ENCODE data around the gene UMODL1. TPM values are rescaled to one million over a fixed set of nuclear protein-coding genes. Genes with fewer than 3 reads are reported as not detected.

UMODL1 gene
- total and polyA plus RNA-seq, 2 donors (not counting 3 experiments of a cell fraction or from before 2014, with no cell fraction given) = not detected

DNA sequence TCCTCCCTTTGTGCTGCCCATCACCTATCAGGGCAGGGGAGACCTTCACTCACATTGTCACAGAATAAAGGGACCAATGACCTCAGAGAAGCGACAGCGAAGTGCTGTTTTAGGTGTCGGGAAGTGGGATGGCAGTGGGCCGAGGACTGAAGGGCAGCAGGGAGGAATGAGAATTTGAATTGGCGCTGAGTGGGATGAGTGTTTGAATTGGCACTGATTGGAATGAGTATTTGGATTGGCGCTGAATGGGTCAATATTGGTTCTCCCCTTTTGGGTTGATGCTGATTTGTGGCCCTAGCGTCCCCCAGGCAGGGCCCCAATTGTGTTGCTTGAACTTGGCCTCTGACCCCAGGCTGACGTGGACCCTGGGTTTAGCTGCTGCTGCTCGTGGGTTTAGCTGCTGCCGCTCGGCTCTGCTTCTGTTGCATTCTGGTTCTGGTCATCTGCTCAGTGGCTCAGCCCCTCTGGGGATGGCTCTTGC lies 12.4 kb upstream of the UMODL1 start:
- no peak for FAIRE-seq
- Histone ChIP-seq H3K27me3 (ENCODE audit: control insufficient read depth in 2 of 2, insufficient read depth in 2 of 2, low read length in 2 of 2) (peaks cover 0 to 2% of the 10 kb centered on the region in 2 experiments), H3K4me2 (ENCODE audit: insufficient read depth, low read length) (no peak overlapping the region), H3K9ac (replicated peaks; ENCODE audit: extremely low read depth, insufficient read depth, low read length) (no peak overlapping the region), H3K9me1 (replicated peaks; ENCODE audit: control insufficient read depth, extremely low read depth, insufficient read depth, low read length) (no peaks in the 10 kb centered on the region), H3K4me1 (ENCODE audit: control insufficient read depth, extremely low read depth, insufficient read depth, low read length) (peaks cover 23% of the 10 kb centered on the region), H3K4me3 (replicated peaks in 1 of 3; ENCODE audit: insufficient read depth in 1 of 3, low read depth in 1 of 3, low read length in 3 of 3) (no peak overlapping the region), H3K36me3 (ENCODE audit: control insufficient read depth in 2 of 2, extremely low read depth in 1 of 2, insufficient read depth in 2 of 2, low read length in 2 of 2) (no peaks in the 10 kb centered on the region), H4K20me1 (replicated peaks; ENCODE audit: control insufficient read depth, extremely low read depth, insufficient read depth, low read length) (no peaks in the 10 kb centered on the region), H3K9me3 (replicated peaks; ENCODE audit: control insufficient read depth, insufficient read depth, low read length) (no peaks in the 10 kb centered on the region), H2AFZ (ENCODE audit: low read depth, low read length) (no peak overlapping the region), H3K79me2 (ENCODE audit: control insufficient read depth, insufficient read depth, low read length) (no peaks in the 10 kb centered on the region), H3K27ac (ENCODE audit: insufficient read depth, low read depth, low read length) (no peak overlapping the region)
- BruUV-seq (replicated peaks) = no TSS peak
- dilution Hi-C loops (cut with MboI; ENCODE audit: extremely low pct_ligation_motif_present, low sequenced_read_pairs) = no loop called here
- no peak for DNase-seq (ENCODE audit: low read depth, low spot score)
- no peak for TF ChIP-seq JUN (IDR thresholded peaks at IDR 0.05; ENCODE audit: borderline replicate concordance, insufficient read depth, insufficient read length, low read depth)
- POLR2A ChIA-PET = no interaction called here
- intact Hi-C loops (cut with micrococcal nuclease) = loop anchor here (5.0 kb wide), 1 partner anchor 41 kb away; no protein-coding TSS in a partner anchor
- CTCF ChIA-PET = interaction anchor here (2.2 kb wide), 1 partner anchor 49 kb away, joined by 10 read pairs; no protein-coding TSS in a partner anchor

DNA sequence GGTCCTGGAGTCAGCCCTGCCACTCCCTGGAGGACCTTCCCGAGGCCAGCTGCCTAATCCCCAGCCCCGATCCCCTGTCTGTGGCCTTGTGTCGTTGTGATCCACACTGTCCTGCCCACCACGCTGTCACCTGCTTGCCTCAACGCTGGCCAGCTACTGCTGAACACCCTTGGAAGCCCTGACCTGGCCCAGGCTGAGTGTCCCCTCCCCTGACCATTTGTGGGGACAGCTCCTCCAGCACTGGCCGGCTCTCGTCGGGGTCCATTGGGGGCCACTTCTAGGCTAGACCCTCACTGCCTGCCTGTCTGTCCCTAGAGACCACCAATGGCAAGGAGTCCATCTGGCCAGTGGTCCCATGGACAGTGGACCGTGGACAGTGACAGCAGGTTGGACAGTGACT lies 12.0 kb upstream of the UMODL1 start:
- no peaks in the 10 kb centered on the region for H3K79me2 ChIP-seq (ENCODE audit: control insufficient read depth, insufficient read depth, low read length)
- no peak overlapping the region for H3K9ac ChIP-seq (replicated peaks; ENCODE audit: extremely low read depth, insufficient read depth, low read length)
- H3K4me3 ChIP-seq (replicated peaks in 1 of 3; ENCODE audit: insufficient read depth in 1 of 3, low read depth in 1 of 3, low read length in 3 of 3) = no peak overlapping the region
- no peak for TF ChIP-seq MYC (IDR thresholded peaks at IDR 0.05; ENCODE audit: low read depth, low read length)
- TF ChIP-seq FOS (IDR thresholded peaks at IDR 0.05; ENCODE audit: borderline replicate concordance, insufficient read depth, low read length) = no peak
- no peak for TF ChIP-seq JUN (IDR thresholded peaks at IDR 0.05; ENCODE audit: borderline replicate concordance, insufficient read depth, insufficient read length, low read depth)
- no peak for TF ChIP-seq GATA2 (IDR thresholded peaks at IDR 0.05; ENCODE audit: insufficient read depth, insufficient read length, low read depth, low read length)
- TF ChIP-seq, protein P1, sequence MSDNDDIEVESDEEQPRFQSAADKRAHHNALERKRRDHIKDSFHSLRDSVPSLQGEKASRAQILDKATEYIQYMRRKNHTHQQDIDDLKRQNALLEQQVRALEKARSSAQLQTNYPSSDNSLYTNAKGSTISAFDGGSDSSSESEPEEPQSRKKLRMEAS (IDR thresholded peaks at IDR 0.05; ENCODE audit: insufficient read depth, insufficient read length) = no peak
- TF ChIP-seq, protein P2, sequence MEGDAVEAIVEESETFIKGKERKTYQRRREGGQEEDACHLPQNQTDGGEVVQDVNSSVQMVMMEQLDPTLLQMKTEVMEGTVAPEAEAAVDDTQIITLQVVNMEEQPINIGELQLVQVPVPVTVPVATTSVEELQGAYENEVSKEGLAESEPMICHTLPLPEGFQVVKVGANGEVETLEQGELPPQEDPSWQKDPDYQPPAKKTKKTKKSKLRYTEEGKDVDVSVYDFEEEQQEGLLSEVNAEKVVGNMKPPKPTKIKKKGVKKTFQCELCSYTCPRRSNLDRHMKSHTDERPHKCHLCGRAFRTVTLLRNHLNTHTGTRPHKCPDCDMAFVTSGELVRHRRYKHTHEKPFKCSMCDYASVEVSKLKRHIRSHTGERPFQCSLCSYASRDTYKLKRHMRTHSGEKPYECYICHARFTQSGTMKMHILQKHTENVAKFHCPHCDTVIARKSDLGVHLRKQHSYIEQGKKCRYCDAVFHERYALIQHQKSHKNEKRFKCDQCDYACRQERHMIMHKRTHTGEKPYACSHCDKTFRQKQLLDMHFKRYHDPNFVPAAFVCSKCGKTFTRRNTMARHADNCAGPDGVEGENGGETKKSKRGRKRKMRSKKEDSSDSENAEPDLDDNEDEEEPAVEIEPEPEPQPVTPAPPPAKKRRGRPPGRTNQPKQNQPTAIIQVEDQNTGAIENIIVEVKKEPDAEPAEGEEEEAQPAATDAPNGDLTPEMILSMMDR (IDR thresholded peaks at IDR 0.05; ENCODE audit: extremely low read depth in 1 of 2, insufficient read depth in 1 of 2, low read depth in 1 of 2, low read length in 2 of 2) = no peak
- no peak for TF ChIP-seq POLR2A (IDR thresholded peaks at IDR 0.05; ENCODE audit: low read depth, low read length)
- no peak for TF ChIP-seq EZH2 (IDR thresholded peaks at IDR 0.05; ENCODE audit: borderline replicate concordance, low read depth, low read length, severe bottlenecking)
- TF ChIP-seq POLR2AphosphoS5 (IDR thresholded peaks at IDR 0.05; ENCODE audit: insufficient read depth, low read depth, low read length) = no peak
- FAIRE-seq = no peak
- DNase-seq (ENCODE audit: low read depth, low spot score) = no peak
- H3K27me3 ChIP-seq (ENCODE audit: control insufficient read depth in 2 of 2, insufficient read depth in 2 of 2, low read length in 2 of 2) = peaks cover 0 to 2% of the 10 kb centered on the region in 2 experiments
- H3K9me3 ChIP-seq (replicated peaks; ENCODE audit: control insufficient read depth, insufficient read depth, low read length) = no peaks in the 10 kb centered on the region
- H3K36me3 ChIP-seq (ENCODE audit: control insufficient read depth in 2 of 2, extremely low read depth in 1 of 2, insufficient read depth in 2 of 2, low read length in 2 of 2) = no peaks in the 10 kb centered on the region
- H3K4me2 ChIP-seq (ENCODE audit: insufficient read depth, low read length) = no peak overlapping the region
- H3K9me1 ChIP-seq (replicated peaks; ENCODE audit: control insufficient read depth, extremely low read depth, insufficient read depth, low read length) = no peaks in the 10 kb centered on the region
- ChIA-PET POLR2A (no interaction called here), CTCF (interaction anchor here (2.2 kb wide), 1 partner anchor 49 kb away, joined by 10 read pairs; no protein-coding TSS in a partner anchor)
- intact Hi-C loops (cut with micrococcal nuclease) = loop anchor here (5.0 kb wide), 1 partner anchor 42 kb away; no protein-coding TSS in a partner anchor
- no peak overlapping the region for H3K27ac ChIP-seq (ENCODE audit: insufficient read depth, low read depth, low read length)
- H2AFZ ChIP-seq (ENCODE audit: low read depth, low read length) = no peak overlapping the region
- BruUV-seq (replicated peaks) = no TSS peak
- no peaks in the 10 kb centered on the region for H4K20me1 ChIP-seq (replicated peaks; ENCODE audit: control insufficient read depth, extremely low read depth, insufficient read depth, low read length)
- H3K4me1 ChIP-seq (ENCODE audit: control insufficient read depth, extremely low read depth, insufficient read depth, low read length) = peaks cover 23% of the 10 kb centered on the region
- dilution Hi-C loops (cut with MboI; ENCODE audit: extremely low pct_ligation_motif_present, low sequenced_read_pairs) = no loop called here

Measured in endothelial cell of umbilical vein (primary cell).